ENCODE results near the gene LARGE1. TPM values are rescaled to one million over a fixed set of nuclear protein-coding genes. Genes with fewer than 3 reads are reported as not detected.

LARGE1 gene
- total and polyA plus RNA-seq, 2 of the 8 experiments (the other 6 are each of a cell fraction or from before 2014, with no cell fraction given), result 43.7 to 83.0 TPM

DNA sequence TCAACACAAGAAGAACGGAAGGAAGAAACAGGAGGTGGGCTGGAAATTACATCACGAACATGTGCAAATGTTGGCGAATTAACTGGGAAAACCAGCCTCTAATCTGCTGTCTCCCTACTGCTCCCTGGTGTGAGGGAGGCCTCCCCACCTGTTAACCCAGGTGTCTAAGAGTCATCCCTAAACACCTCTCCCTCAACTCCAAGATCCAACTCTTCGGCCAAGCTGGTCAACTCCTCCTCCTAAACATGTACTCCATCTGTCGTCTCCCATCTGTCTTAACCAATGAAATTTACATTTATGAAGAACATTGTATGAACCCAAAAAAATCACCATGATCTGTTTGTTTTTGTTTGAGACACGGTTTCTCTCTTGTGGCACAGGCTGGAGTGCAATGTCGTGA, 154.2 kb downstream of the LARGE1 start:
- Histone ChIP-seq H2AFZ (ENCODE audit: low read length) (no peak overlapping the region), H3K36me3 (ENCODE audit: control insufficient read depth in 2 of 4, insufficient read depth in 4 of 4, low read length in 3 of 4) (peaks cover 0 to under 1% (median 0%) of the 10 kb centered on the region in 4 experiments; a peak in 1 of 8 replicates), H4K5ac (ENCODE audit: insufficient read length, low read depth, low read length) (no peak overlapping the region), H3K4me1 (replicated peaks in 1 of 4; ENCODE audit: control insufficient read depth in 3 of 4, insufficient read depth in 4 of 4, low read length in 3 of 4) (peaks cover 0 to 5% (median 1%) of the 10 kb centered on the region in 4 experiments; a peak in 4 of 7 replicates), H2BK12ac (ENCODE audit: low read depth, low read length) (no peak overlapping the region), H3K27ac (ENCODE audit: low read depth, low read length) (no peak overlapping the region), H3K9me3 (ENCODE audit: insufficient read depth in 2 of 2, low read depth in 1 of 2, low read length in 1 of 2) (no peaks in the 10 kb centered on the region), H2BK120ac (replicated peaks; ENCODE audit: low read depth, low read length) (no peak overlapping the region), H3K4me2 (ENCODE audit: insufficient read depth in 1 of 2, low read depth in 2 of 2, low read length in 2 of 2) (no peak overlapping the region), H3K79me1 (ENCODE audit: low read depth, low read length) (peaks cover 5% of the 10 kb centered on the region), H2BK15ac (ENCODE audit: low read length) (no peak overlapping the region), H3K79me2 (ENCODE audit: control insufficient read depth in 1 of 2, insufficient read depth in 2 of 2, low read length in 2 of 2) (peaks cover 2 to 88% of the 10 kb centered on the region in 2 experiments; a peak in 3 of 4 replicates), H3K23me2 (ENCODE audit: low read depth, low read length) (no peaks in the 10 kb centered on the region; the same call in 1 of the 2 replicates), H3K9ac (replicated peaks in 1 of 4; ENCODE audit: extremely low read depth in 1 of 4, low read depth in 3 of 4, low read length in 3 of 4) (no peak overlapping the region), H4K20me1 (replicated peaks in 1 of 2; ENCODE audit: control insufficient read depth in 1 of 2, insufficient read depth in 2 of 2, low read length in 2 of 2) (peaks cover 17 to 26% of the 10 kb centered on the region in 2 experiments), H4K91ac (replicated peaks; ENCODE audit: insufficient read length, low read length) (no peak overlapping the region), H3K56ac (replicated peaks; ENCODE audit: insufficient read length, low read depth, low read length) (no peak overlapping the region), H3K23ac (ENCODE audit: insufficient read length) (no peak overlapping the region), H3K27me3 (replicated peaks in 1 of 4; ENCODE audit: control insufficient read depth in 3 of 4, extremely low read depth in 1 of 4, insufficient read depth in 3 of 4, low read length in 3 of 4) (no peaks in the 10 kb centered on the region), H4K8ac (ENCODE audit: extremely low read depth, insufficient read depth, low read length) (no peak overlapping the region), H2BK5ac (ENCODE audit: low read depth, low read length) (no peak overlapping the region), H3K18ac (ENCODE audit: extremely low read depth, low read length) (no peak overlapping the region), H3K4me3 (ENCODE audit: extremely low read depth in 1 of 4, insufficient read depth in 2 of 4, low read depth in 3 of 4, low read length in 4 of 4) (no peak overlapping the region), H3K4ac (replicated peaks; ENCODE audit: insufficient read length, low read depth, low read length) (no peak overlapping the region), H3K14ac (ENCODE audit: insufficient read length) (no peak overlapping the region), H2AK5ac (ENCODE audit: low read depth, low read length) (no peak overlapping the region), H2BK20ac (ENCODE audit: low read length) (no peak overlapping the region)
- FAIRE-seq, result no peak
- 87% methylated on average over 6 of the region's 7 CpGs; no CpG with 5 or more reads in 1 of the 2 experiments for WGBS, 2 experiments (ENCODE audit: extremely low coverage in 1 of 2, insufficient coverage in 1 of 2, insufficient read length in 1 of 2, insufficient replicate concordance in 2 of 2, low coverage in 1 of 2, low lambda C conversion rate in 2 of 2, missing lambda C conversion rate in 1 of 2)
- no peak for TF ChIP-seq JUND (IDR thresholded peaks at IDR 0.05; ENCODE audit: low read length)
- no peak for TF ChIP-seq SP4 (IDR thresholded peaks at IDR 0.05; ENCODE audit: low read length)
- no peak for TF ChIP-seq CEBPB (IDR thresholded peaks at IDR 0.05; ENCODE audit: low read depth, low read length)
- no peak for TF ChIP-seq SP1 (IDR thresholded peaks at IDR 0.05; ENCODE audit: low read depth, low read length)
- TF ChIP-seq EGR1 (IDR thresholded peaks at IDR 0.05; ENCODE audit: borderline replicate concordance, low read depth, low read length), result no peak
- TF ChIP-seq TCF12 (IDR thresholded peaks at IDR 0.05; ENCODE audit: low read depth, low read length), result no peak
- TF ChIP-seq TEAD4 (IDR thresholded peaks at IDR 0.05; ENCODE audit: low read depth, low read length), result no peak
- CTCF ChIA-PET (ENCODE audit: partially characterized antibody), result interaction anchor here (1.1 kb wide), 1 partner anchor 15 kb away, joined by 3 read pairs; no protein-coding TSS in a partner anchor
- DNase-seq (ENCODE audit: low read depth in 1 of 2, low spot score in 2 of 2), result no peak
- POLR2A ChIA-PET (ENCODE audit: partially characterized antibody), result interaction anchor here (0.6 kb wide), 1 partner anchor 142 kb away, joined by 4 read pairs; no protein-coding TSS in a partner anchor
